Esophagus muscularis mucosa (tissue), 4 donors: ENCODE results near the gene SOBP. TPM values are rescaled to one million over a fixed set of nuclear protein-coding genes. Genes with fewer than 3 reads are reported as not detected.

Source experiments
- DNase-seq: peaks from one replicate; pipeline ENCODE4 v3.0.0-alpha.2; 2017; ENCODE audit errors: extremely low spot score
- H3K27ac ChIP-seq, 4 donors: fragments of 200-600 bp; sonication (generic); replicated peaks in 1 of 4; 1 replicate in 3 of 4; 2 replicates in 1 of 4; pipeline ENCODE4 v1.5.1; 2016 to 2019; ENCODE audit warnings: mild to moderate bottlenecking in 1 of 4
- H3K27me3 ChIP-seq, 4 donors: fragments of 200-600 bp; sonication (generic); one replicate each; pipeline versions ENCODE4 v1.5.1 to v1.6.0; 2016 to 2019
- H3K36me3 ChIP-seq, 4 donors: fragments of 200-600 bp; sonication (generic); one replicate each; pipeline ENCODE4 v1.5.1; 2016 to 2019
- H3K4me1 ChIP-seq, 4 donors: fragments of 200-600 bp; sonication (generic); one replicate each; pipeline ENCODE4 v1.5.1; 2016 to 2019
- H3K4me3 ChIP-seq, 4 donors: fragments of 200-600 bp; sonication (generic); 1 replicate in 2 of 4; 2 replicates in 2 of 4; pipeline ENCODE4 v1.5.1; 2016 to 2019; ENCODE audit warnings: mild to moderate bottlenecking in 4 of 4, moderate library complexity in 1 of 4
- H3K9me3 ChIP-seq, 4 donors: fragments of 200-600 bp; sonication (generic); 1 replicate in 3 of 4; 2 replicates in 1 of 4; pipeline ENCODE4 v1.5.1; 2016 to 2019
- CTCF ChIP-seq, 3 experiments: fragments of 200-600 bp in 2 of 3; fragments of 450-650 bp in 1 of 3; sonication (generic) in 2 of 3; IDR thresholded peaks; one replicate each; pipeline ENCODE4 v1.5.1; 2017 to 2019; ENCODE audit warnings: antibody characterized with exemption in 3 of 3, mild to moderate bottlenecking in 2 of 3, moderate library complexity in 1 of 3
- EP300 ChIP-seq: sonication (generic); formaldehyde crosslinking; IDR thresholded peaks from one replicate; pipeline ENCODE4 v1.6.1; 2017; ENCODE audit warnings: antibody characterized with exemption
- POLR2A ChIP-seq: fragments of 450-650 bp; IDR thresholded peaks from one replicate; pipeline ENCODE4 v1.6.1; 2017; ENCODE audit warnings: antibody characterized with exemption, moderate library complexity, mild to moderate bottlenecking, low read depth
- POLR2AphosphoS5 ChIP-seq, 2 donors: sonication (generic); formaldehyde crosslinking; IDR thresholded peaks; one replicate each; pipeline ENCODE4 v1.6.1; 2017; ENCODE audit warnings: antibody characterized with exemption in 2 of 2
- WGBS: methylation state at CpG from one replicate; pipeline ENCODE4 v1.1.5; 2018; 5-methylcytosine and 5-hydroxymethylcytosine counted together
- intact Hi-C: fragments of 100-400 bp; cut with DNase I; formaldehyde crosslinking; loops from one replicate; pipeline ENCODE4 v1.15.1; 2023
- total RNA-seq, 4 donors: library from RNA; depleted of rRNA; stranded (reverse); fragments of >200 nt; gene quantifications; one replicate each; pipeline versions ENCODE4 v1.1.0 to v1.2.1, GENCODE V29; 2016

The SOBP gene
- total RNA-seq, 4 donors from 2014 or later = 18.6 to 44.1 (median 27.6) TPM

GRCh38 chr6:107666981-107667601, 177.2 kb downstream of the SOBP start:
- H3K27me3 ChIP-seq = no peaks in the 10 kb centered on the region
- peaks cover 7 to 11% (median 9%) of the 10 kb centered on the region in 4 donors for H3K4me1 ChIP-seq
- H3K4me3 ChIP-seq = no peak overlapping the region
- no peaks in the 10 kb centered on the region for H3K9me3 ChIP-seq
- 83% methylated on average over 13 of the region's 13 CpGs for WGBS
- DNase-seq = no peak
- no peak overlapping the region for H3K27ac ChIP-seq
- H3K36me3 ChIP-seq = no peaks in the 10 kb centered on the region
- TF ChIP-seq CTCF (IDR thresholded peaks at IDR 0.05) (no peak), EP300 (no peak), POLR2AphosphoS5 (IDR thresholded peaks at IDR 0.05) (no peak), POLR2A (no peak)
- intact Hi-C loops = loop anchor here (10.0 kb wide), 1 partner anchor 182 kb away; no protein-coding TSS in a partner anchor

DNA sequence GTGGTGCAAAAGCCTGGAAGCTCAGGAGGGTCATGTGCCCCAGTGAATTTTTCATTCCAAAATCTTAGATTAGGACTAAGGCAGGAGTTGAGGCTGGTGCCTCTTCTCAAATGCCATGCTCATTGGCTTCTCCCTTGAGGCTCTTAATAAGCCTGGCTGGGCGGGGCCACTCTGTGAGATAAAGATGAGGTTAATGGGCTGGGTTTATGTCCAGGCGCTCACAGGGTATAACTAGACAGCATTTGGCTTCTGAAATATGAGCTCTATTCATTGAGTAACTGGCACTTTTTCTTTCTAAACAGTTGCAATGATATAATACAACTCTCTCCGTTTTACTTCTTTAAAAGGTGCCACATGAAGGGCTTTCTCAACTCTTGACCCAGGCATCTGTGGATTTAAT, 177.9 kb downstream of the SOBP start:
- DNase-seq = no peak
- WGBS = 89% methylated on average over 3 of the region's 3 CpGs
- no peaks in the 10 kb centered on the region for H3K9me3 ChIP-seq
- intact Hi-C loops = loop anchor here (10.0 kb wide), 1 partner anchor 183 kb away; no protein-coding TSS in a partner anchor
- H3K27me3 ChIP-seq = no peaks in the 10 kb centered on the region
- TF ChIP-seq POLR2AphosphoS5 (IDR thresholded peaks at IDR 0.05) = no peak
- TF ChIP-seq POLR2A = no peak
- no peak for TF ChIP-seq CTCF (IDR thresholded peaks at IDR 0.05)
- no peak for TF ChIP-seq EP300
- no peak overlapping the region for H3K4me3 ChIP-seq
- H3K36me3 ChIP-seq = no peaks in the 10 kb centered on the region
- peaks cover 7 to 11% (median 9%) of the 10 kb centered on the region in 4 donors for H3K4me1 ChIP-seq
- H3K27ac ChIP-seq = no peak overlapping the region

DNA sequence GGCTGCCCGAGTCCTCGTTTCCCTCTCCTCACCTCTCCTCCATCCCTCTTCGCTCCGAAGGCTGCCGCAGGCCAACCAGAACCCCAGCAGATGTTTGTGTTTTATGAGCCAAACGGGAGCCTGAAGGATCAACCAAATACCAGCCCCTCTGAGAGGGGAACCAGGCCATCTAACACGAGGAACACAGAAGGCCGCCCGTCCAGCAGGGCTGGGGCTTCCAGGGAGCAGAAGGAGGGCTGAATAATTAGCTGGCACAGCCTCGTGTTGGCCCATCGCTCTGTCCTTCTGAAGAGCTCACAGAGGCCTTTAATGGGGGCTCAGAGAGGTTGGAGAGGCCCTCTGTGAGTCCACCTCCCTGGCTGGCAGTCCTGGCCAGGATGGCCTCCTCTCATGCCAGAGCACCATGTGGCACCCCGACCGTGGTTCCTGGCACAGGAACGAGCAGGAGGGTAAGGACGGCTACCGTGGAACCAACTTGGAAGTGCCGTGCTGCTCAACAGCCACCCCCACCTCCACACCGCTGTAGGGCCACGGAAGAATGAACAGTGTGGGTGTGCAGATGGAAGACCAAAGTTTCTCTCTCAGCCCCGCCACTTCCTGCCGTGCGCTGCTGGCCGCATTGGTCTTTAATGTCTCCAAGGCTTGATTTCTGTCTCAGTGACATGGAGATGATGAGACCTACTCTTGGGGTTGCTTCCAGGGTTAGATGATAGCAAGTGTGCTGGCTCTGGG, 179.0 kb downstream of the SOBP start:
- intact Hi-C loops = loop anchor here (10.0 kb wide), 1 partner anchor 184 kb away; no protein-coding TSS in a partner anchor
- peaks cover 7 to 11% (median 9%) of the 10 kb centered on the region in 4 donors for H3K4me1 ChIP-seq
- TF ChIP-seq POLR2AphosphoS5 (IDR thresholded peaks at IDR 0.05) = no peak
- no peak for TF ChIP-seq CTCF (IDR thresholded peaks at IDR 0.05)
- no peak for TF ChIP-seq EP300
- no peak for TF ChIP-seq POLR2A
- H3K36me3 ChIP-seq = no peaks in the 10 kb centered on the region
- H3K9me3 ChIP-seq = no peaks in the 10 kb centered on the region
- H3K4me3 ChIP-seq = no peak overlapping the region
- DNase-seq = no peak
- H3K27ac ChIP-seq = no peak overlapping the region
- 78% methylated on average over 13 of the region's 23 CpGs for whole genome bisulfite sequencing
- H3K27me3 ChIP-seq = no peaks in the 10 kb centered on the region

DNA sequence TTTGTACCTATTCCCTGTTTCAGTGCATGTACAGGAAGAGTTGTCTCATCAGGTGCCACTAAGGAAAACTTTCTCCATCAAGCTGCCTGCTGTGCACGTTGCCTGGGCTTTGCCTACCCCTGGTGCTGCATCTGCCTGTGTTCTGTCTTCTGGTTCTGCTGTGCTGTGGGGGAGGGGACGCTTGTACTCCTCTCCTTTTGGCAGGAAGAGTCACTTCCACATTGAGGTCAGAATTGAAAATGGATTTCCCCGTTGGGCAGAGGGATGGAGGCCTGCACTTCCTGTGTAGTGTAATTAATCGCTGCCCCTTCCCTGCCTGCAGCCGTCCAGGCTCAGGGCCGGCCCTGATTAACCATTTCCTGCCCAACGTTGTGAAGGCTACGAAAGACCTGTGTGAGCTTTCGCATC, 180.9 kb downstream of the SOBP start:
- DNase-seq = no peak
- Histone ChIP-seq H3K4me1 (peaks cover 14 to 18% (median 16%) of the 10 kb centered on the region in 4 donors), H3K27me3 (no peaks in the 10 kb centered on the region), H3K27ac (no peak overlapping the region), H3K36me3 (no peaks in the 10 kb centered on the region), H3K9me3 (no peaks in the 10 kb centered on the region), H3K4me3 (no peak overlapping the region)
- intact Hi-C loops = no loop called here
- TF ChIP-seq POLR2AphosphoS5 (IDR thresholded peaks at IDR 0.05) (peak in 1 of 2 donors; percentile 30), CTCF (IDR thresholded peaks at IDR 0.05) (no peak), POLR2A (no peak)
- WGBS = 21% methylated on average over 9 of the region's 9 CpGs
